Measurements from ENCODE around the gene SHISA5. TPM values are rescaled to one million over a fixed set of nuclear protein-coding genes. Genes with fewer than 3 reads are reported as not detected.

SHISA5 gene
- total RNA-seq, 2 donors from 2014 or later, result 66.9 to 120 TPM

DNA sequence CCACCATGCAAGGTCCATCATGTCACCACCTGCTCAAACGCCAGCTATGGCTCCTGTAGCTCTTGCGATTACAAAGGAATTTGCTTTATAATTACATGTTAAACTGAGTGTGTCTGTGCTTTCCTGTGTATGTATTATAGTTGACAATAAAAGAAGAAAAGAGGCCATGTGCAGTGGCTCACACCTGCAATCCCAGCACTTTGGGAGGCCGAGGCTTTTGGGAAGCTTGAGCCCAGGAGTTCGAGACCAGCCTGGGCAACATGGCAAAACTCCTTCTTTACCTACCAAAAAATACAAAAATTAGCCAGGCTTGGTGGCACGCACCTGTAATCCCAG, 30.4 kb downstream of the SHISA5 start:
- Histone ChIP-seq H3K9me3 (no peaks in the 10 kb centered on the region), H3K36me3 (peaks cover 9% of the 10 kb centered on the region), H3K27ac (peak overlapping the region; percentile 96 to 99), H3K27me3 (no peaks in the 10 kb centered on the region), H3K4me1 (peaks cover 0 to 52% of the 10 kb centered on the region in 2 donors), H3K4me3 (peak overlapping the region in 1 of 2 donors; percentile 69)
- TF ChIP-seq, protein P1, sequence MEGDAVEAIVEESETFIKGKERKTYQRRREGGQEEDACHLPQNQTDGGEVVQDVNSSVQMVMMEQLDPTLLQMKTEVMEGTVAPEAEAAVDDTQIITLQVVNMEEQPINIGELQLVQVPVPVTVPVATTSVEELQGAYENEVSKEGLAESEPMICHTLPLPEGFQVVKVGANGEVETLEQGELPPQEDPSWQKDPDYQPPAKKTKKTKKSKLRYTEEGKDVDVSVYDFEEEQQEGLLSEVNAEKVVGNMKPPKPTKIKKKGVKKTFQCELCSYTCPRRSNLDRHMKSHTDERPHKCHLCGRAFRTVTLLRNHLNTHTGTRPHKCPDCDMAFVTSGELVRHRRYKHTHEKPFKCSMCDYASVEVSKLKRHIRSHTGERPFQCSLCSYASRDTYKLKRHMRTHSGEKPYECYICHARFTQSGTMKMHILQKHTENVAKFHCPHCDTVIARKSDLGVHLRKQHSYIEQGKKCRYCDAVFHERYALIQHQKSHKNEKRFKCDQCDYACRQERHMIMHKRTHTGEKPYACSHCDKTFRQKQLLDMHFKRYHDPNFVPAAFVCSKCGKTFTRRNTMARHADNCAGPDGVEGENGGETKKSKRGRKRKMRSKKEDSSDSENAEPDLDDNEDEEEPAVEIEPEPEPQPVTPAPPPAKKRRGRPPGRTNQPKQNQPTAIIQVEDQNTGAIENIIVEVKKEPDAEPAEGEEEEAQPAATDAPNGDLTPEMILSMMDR (IDR thresholded peaks at IDR 0.05), result no peak
- DNase-seq (ENCODE audit: low spot score), result no peak

DNA sequence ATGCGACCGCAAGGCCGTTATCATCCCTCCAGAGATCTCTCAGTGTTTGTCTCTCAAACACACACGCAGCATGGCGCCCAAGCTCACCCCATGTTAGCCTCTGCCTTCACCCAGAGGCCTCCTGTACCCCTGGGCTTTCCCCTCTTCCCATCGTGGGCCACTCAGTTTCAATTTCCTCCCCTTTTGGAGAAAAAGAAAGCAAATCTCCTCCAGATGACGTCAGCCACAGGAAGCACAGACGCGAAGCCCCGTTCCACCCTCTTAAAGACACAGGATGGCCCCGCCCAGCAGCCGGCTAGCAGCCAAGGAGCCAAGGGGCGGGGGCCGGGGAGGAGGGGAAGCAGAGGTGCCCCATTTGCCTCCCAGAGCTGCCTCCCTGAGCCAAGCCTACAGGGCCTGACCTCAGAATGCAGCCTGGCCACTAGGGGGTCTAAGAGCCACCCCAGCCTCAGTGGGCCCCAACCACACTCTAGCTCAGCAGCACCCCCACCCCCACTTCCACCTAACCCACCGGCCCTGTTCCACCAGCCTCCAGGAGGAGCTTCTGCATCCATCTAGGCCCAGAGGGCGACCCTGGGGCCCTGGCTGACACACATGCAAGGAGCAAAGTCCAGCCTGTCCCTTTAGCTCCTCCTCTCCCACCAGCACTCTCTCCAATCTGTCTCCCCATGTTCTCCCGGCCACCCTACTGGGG, 30.9 kb downstream of the SHISA5 start:
- Histone ChIP-seq H3K4me3 (peak overlapping the region; percentile 69 to 74), H3K27me3 (no peaks in the 10 kb centered on the region), H3K4me1 (peaks cover 0 to 54% of the 10 kb centered on the region in 2 donors), H3K36me3 (peaks cover 14% of the 10 kb centered on the region), H3K27ac (peak overlapping the region; percentile 96 to 99), H3K9me3 (no peaks in the 10 kb centered on the region)
- peak; percentile 95 for DNase-seq (ENCODE audit: low spot score)
- TF ChIP-seq, protein P1 (IDR thresholded peaks at IDR 0.05), result peak; percentile 19 to 60

- peak overlapping the region; percentile 96 to 99 for H3K27ac ChIP-seq
- no peak for DNase-seq (ENCODE audit: low spot score)
- peaks cover 19% of the 10 kb centered on the region for H3K36me3 ChIP-seq
- H3K9me3 ChIP-seq, result no peaks in the 10 kb centered on the region
- TF ChIP-seq, protein P1 (IDR thresholded peaks at IDR 0.05), result no peak
- H3K27me3 ChIP-seq, result no peaks in the 10 kb centered on the region
- H3K4me1 ChIP-seq, result peaks cover 0 to 55% of the 10 kb centered on the region in 2 donors
- peak overlapping the region; percentile 69 to 74 for H3K4me3 ChIP-seq
Observed at GRCh38 chr3:48472673-48472922, 31.4 kb downstream of the SHISA5 start.

DNA sequence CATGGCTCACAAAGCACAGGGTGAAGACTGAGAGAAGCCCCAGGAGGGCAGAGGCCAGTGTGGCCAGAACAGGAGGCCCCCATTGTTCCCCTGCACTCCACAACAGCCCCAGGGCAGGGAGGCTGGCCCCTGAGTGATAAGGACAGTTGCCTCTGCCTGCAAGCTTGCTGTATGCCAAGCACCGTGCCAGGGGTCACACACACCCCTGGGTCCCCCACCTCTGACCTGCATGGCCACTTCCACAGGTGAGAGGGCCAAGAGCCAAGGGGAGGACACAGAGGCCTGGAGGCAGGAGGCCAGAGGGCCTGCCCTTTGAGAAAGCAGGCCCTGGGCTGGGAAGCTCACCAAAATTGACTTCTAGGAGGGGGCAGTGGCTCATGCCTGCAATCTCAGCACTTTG, 33.7 kb downstream of the SHISA5 start:
- H3K27me3 ChIP-seq, result no peaks in the 10 kb centered on the region
- peak overlapping the region in 1 of 2 donors; percentile 98 for H3K27ac ChIP-seq
- H3K4me3 ChIP-seq, result no peak overlapping the region
- TF ChIP-seq, protein P1 (IDR thresholded peaks at IDR 0.05), result no peak
- H3K36me3 ChIP-seq, result peaks cover 24% of the 10 kb centered on the region
- no peaks in the 10 kb centered on the region for H3K9me3 ChIP-seq
- DNase-seq (ENCODE audit: low spot score), result no peak
- peaks cover 0 to 77% of the 10 kb centered on the region in 2 donors for H3K4me1 ChIP-seq

GRCh38 chr3:48469046-48469915, 34.7 kb downstream of the SHISA5 start:
- Histone ChIP-seq H3K36me3 (peaks cover 29% of the 10 kb centered on the region), H3K27me3 (no peaks in the 10 kb centered on the region), H3K4me3 (no peak overlapping the region), H3K4me1 (peaks cover 0 to 86% of the 10 kb centered on the region in 2 donors), H3K27ac (peak overlapping the region; percentile 35 to 98), H3K9me3 (no peaks in the 10 kb centered on the region)
- no peak for DNase-seq (ENCODE audit: low spot score)
- TF ChIP-seq, protein P1 (IDR thresholded peaks at IDR 0.05), result no peak
